Activated naive CD4-positive, alpha-beta T cell treated with anti-CD3 and anti-CD28 coated beads, Interleukin-2, amount 50 U/mL, for 72 hours (primary cell): ENCODE results near the gene EPHA7. TPM values are rescaled to one million over a fixed set of nuclear protein-coding genes. Genes with fewer than 3 reads are reported as not detected.

Experiments used
- ATAC-seq, 2 donors: fragments of 150-1000 bp; cut with Tn5 transposase; 2 replicates each; pipeline ENCODE4 v1.10.0; 2021; ENCODE audit warnings: mild to moderate bottlenecking in 2 of 2, moderate library complexity in 2 of 2
- DNase-seq, 2 donors: peaks; one replicate each; pipeline ENCODE4 v3.0.0; 2021 to 2022; ENCODE audit warnings: low spot score in 2 of 2
- H3K27ac Mint-ChIP-seq, 2 donors: one replicate each; pipeline ENCODE4 v1.8.0; 2022; ENCODE audit warnings: mild to moderate bottlenecking in 2 of 2, mixed read lengths in 2 of 2
- H3K36me3 Mint-ChIP-seq, 2 donors: one replicate each; pipeline ENCODE4 v1.8.0; 2022; ENCODE audit warnings: mixed read lengths in 2 of 2
- H3K9me3 Mint-ChIP-seq, 2 donors: one replicate each; pipeline ENCODE4 v1.8.0; 2022; ENCODE audit warnings: mixed read lengths in 2 of 2
- total RNA-seq, 2 donors: library from RNA; stranded (reverse); gene quantifications; one replicate each; pipeline ENCODE4 v1.2.3, GENCODE V29; 2022

The EPHA7 gene
- total RNA-seq, 2 donors from 2014 or later = not detected

GRCh38 chr6:93305088-93305487 lies 114.3 kb downstream of the EPHA7 start:
- ATAC-seq (no peak), DNase-seq (no peak)
- Mint-ChIP-seq H3K9me3 (peaks cover 10 to 16% of the 10 kb centered on the region in 2 donors), H3K27ac (peak overlapping the region in 1 of 2 donors; percentile 10), H3K36me3 (no peaks in the 10 kb centered on the region)

GRCh38 chr6:93304505-93304904 lies 114.9 kb downstream of the EPHA7 start:
- no peak for DNase-seq
- Mint-ChIP-seq H3K9me3 (peaks cover 15 to 20% of the 10 kb centered on the region in 2 donors), H3K27ac (no peak overlapping the region), H3K36me3 (no peaks in the 10 kb centered on the region)
- no peak for ATAC-seq

- H3K9me3 Mint-ChIP-seq = peaks cover 15 to 21% of the 10 kb centered on the region in 2 donors
- DNase-seq (no peak), ATAC-seq (no peak)
- H3K27ac Mint-ChIP-seq = no peak overlapping the region
- H3K36me3 Mint-ChIP-seq = no peaks in the 10 kb centered on the region
These were observed 118.7 kb downstream of the EPHA7 start for GRCh38 chr6:93300661-93301060.

- DNase-seq (no peak), ATAC-seq (no peak)
- H3K27ac Mint-ChIP-seq = no peak overlapping the region
- no peaks in the 10 kb centered on the region for H3K36me3 Mint-ChIP-seq
- H3K9me3 Mint-ChIP-seq = peaks cover 15 to 21% of the 10 kb centered on the region in 2 donors
These were observed 119.7 kb downstream of the EPHA7 start for GRCh38 chr6:93299622-93300021.

- ATAC-seq (no peak), DNase-seq (no peak)
- H3K9me3 Mint-ChIP-seq = peaks cover 5% of the 10 kb centered on the region in 2 donors
- H3K36me3 Mint-ChIP-seq = no peaks in the 10 kb centered on the region
- no peak overlapping the region for H3K27ac Mint-ChIP-seq
These were observed 123.7 kb downstream of the EPHA7 start for GRCh38 chr6:93295631-93296030.

- DNase-seq = no peak
- H3K9me3 Mint-ChIP-seq = peaks cover 4 to 5% of the 10 kb centered on the region in 2 donors
- H3K36me3 Mint-ChIP-seq = no peaks in the 10 kb centered on the region
- no peak overlapping the region for H3K27ac Mint-ChIP-seq
- no peak for ATAC-seq
These were observed 124.5 kb downstream of the EPHA7 start for GRCh38 chr6:93294879-93295278.

- Mint-ChIP-seq H3K27ac (no peak overlapping the region), H3K36me3 (no peaks in the 10 kb centered on the region), H3K9me3 (no peaks in the 10 kb centered on the region)
- DNase-seq (no peak), ATAC-seq (no peak)
These were observed 125.5 kb downstream of the EPHA7 start for GRCh38 chr6:93293872-93294271.

GRCh38 chr6:93293460-93293859 lies 125.9 kb downstream of the EPHA7 start:
- DNase-seq (no peak), ATAC-seq (no peak)
- no peaks in the 10 kb centered on the region for H3K9me3 Mint-ChIP-seq
- H3K27ac Mint-ChIP-seq = no peak overlapping the region
- no peaks in the 10 kb centered on the region for H3K36me3 Mint-ChIP-seq

GRCh38 chr6:93282521-93283031 lies 136.8 kb downstream of the EPHA7 start:
- Mint-ChIP-seq H3K36me3 (no peaks in the 10 kb centered on the region), H3K27ac (no peak overlapping the region), H3K9me3 (peaks cover 8 to 15% of the 10 kb centered on the region in 2 donors)
- ATAC-seq = no peak
- peak in 1 of 2 donors; percentile 48 for DNase-seq

GRCh38 chr6:93278241-93278640 lies 141.1 kb downstream of the EPHA7 start:
- H3K27ac Mint-ChIP-seq = no peak overlapping the region
- H3K36me3 Mint-ChIP-seq = no peaks in the 10 kb centered on the region
- DNase-seq = no peak
- ATAC-seq = no peak
- H3K9me3 Mint-ChIP-seq = peaks cover 0 to 2% of the 10 kb centered on the region in 2 donors

GRCh38 chr6:93272896-93273295 lies 146.5 kb downstream of the EPHA7 start:
- no peaks in the 10 kb centered on the region for H3K9me3 Mint-ChIP-seq
- DNase-seq = no peak
- no peak overlapping the region for H3K27ac Mint-ChIP-seq
- H3K36me3 Mint-ChIP-seq = no peaks in the 10 kb centered on the region
- no peak for ATAC-seq

- no peak overlapping the region for H3K27ac Mint-ChIP-seq
- ATAC-seq (no peak), DNase-seq (no peak)
- no peaks in the 10 kb centered on the region for H3K9me3 Mint-ChIP-seq
- no peaks in the 10 kb centered on the region for H3K36me3 Mint-ChIP-seq
These were observed 147.1 kb downstream of the EPHA7 start for GRCh38 chr6:93272211-93272610.

- Mint-ChIP-seq H3K27ac (no peak overlapping the region), H3K9me3 (no peaks in the 10 kb centered on the region), H3K36me3 (no peaks in the 10 kb centered on the region)
- DNase-seq (no peak), ATAC-seq (no peak)
These were observed 153.1 kb downstream of the EPHA7 start for GRCh38 chr6:93266116-93266817.

GRCh38 chr6:93260881-93261280 lies 158.5 kb downstream of the EPHA7 start:
- Mint-ChIP-seq H3K27ac (no peak overlapping the region), H3K9me3 (peaks cover 4 to 5% of the 10 kb centered on the region in 2 donors), H3K36me3 (no peaks in the 10 kb centered on the region)
- no peak for DNase-seq
- no peak for ATAC-seq

- peaks cover 4 to 5% of the 10 kb centered on the region in 2 donors for H3K9me3 Mint-ChIP-seq
- no peaks in the 10 kb centered on the region for H3K36me3 Mint-ChIP-seq
- DNase-seq (no peak), ATAC-seq (no peak)
- H3K27ac Mint-ChIP-seq = no peak overlapping the region
These were observed 160.0 kb downstream of the EPHA7 start for GRCh38 chr6:93259332-93259731.

GRCh38 chr6:93252930-93253329 lies 166.4 kb downstream of the EPHA7 start:
- Mint-ChIP-seq H3K36me3 (no peaks in the 10 kb centered on the region), H3K27ac (no peak overlapping the region), H3K9me3 (peaks cover 0 to 3% of the 10 kb centered on the region in 2 donors)
- ATAC-seq = no peak
- no peak for DNase-seq

- Mint-ChIP-seq H3K9me3 (peaks cover 0 to 3% of the 10 kb centered on the region in 2 donors), H3K36me3 (no peaks in the 10 kb centered on the region), H3K27ac (no peak overlapping the region)
- no peak for DNase-seq
- no peak for ATAC-seq
These were observed 170.7 kb downstream of the EPHA7 start for GRCh38 chr6:93248631-93249030.

GRCh38 chr6:93243231-93243778 lies 176.1 kb downstream of the EPHA7 start:
- DNase-seq (no peak), ATAC-seq (no peak)
- Mint-ChIP-seq H3K9me3 (peaks cover 0 to 11% of the 10 kb centered on the region in 2 donors), H3K27ac (no peak overlapping the region), H3K36me3 (no peaks in the 10 kb centered on the region)
